ENCODE results near the gene DCPS. TPM values are rescaled to one million over a fixed set of nuclear protein-coding genes. Genes with fewer than 3 reads are reported as not detected.

The DCPS gene
- total and polyA plus RNA-seq, 4 donors, result 10.7 to 26.3 (median 20.4) TPM

DNA sequence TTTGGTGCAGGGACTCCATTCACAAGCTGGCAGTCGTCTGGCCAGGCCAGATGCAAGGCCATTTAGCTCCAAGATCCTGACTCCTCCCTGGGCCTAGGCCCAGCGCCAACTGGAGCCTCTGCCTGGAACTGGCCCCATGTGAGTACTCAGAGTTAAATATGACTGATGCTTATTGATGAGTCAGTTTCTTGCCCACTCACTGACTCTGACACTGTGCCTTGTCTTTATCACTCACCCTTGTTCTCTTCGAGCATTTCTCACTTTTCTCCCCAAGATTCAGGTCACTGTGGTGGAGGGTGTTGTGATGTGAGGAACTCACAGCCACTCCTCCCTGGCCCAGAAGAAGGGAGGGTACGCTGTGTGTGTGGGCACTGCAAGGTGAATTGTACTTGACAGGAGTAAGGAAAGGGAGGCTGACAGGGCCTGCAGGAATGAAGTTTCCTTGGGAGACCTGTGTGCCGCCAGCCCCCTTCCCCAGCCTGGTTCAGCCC, 28.4 kb downstream of the DCPS start:
- H3K9me3 ChIP-seq (ENCODE audit: control insufficient read depth in 4 of 4, insufficient read depth in 3 of 4, low read length in 3 of 4), result no peaks in the 10 kb centered on the region
- H3K4me1 ChIP-seq (ENCODE audit: control insufficient read depth in 5 of 5, insufficient read depth in 5 of 5, low read length in 5 of 5), result peaks cover 0 to 12% (median 5%) of the 10 kb centered on the region in 5 donors
- peaks cover 0 to 13% (median 7%) of the 10 kb centered on the region in 4 donors for H3K36me3 ChIP-seq (ENCODE audit: control insufficient read depth in 4 of 4, insufficient read depth in 4 of 4, low read length in 4 of 4)
- no peaks in the 10 kb centered on the region for H3K27me3 ChIP-seq (ENCODE audit: control insufficient read depth in 3 of 3, insufficient read depth in 3 of 3, low read length in 2 of 3)
- TF ChIP-seq, protein P1, sequence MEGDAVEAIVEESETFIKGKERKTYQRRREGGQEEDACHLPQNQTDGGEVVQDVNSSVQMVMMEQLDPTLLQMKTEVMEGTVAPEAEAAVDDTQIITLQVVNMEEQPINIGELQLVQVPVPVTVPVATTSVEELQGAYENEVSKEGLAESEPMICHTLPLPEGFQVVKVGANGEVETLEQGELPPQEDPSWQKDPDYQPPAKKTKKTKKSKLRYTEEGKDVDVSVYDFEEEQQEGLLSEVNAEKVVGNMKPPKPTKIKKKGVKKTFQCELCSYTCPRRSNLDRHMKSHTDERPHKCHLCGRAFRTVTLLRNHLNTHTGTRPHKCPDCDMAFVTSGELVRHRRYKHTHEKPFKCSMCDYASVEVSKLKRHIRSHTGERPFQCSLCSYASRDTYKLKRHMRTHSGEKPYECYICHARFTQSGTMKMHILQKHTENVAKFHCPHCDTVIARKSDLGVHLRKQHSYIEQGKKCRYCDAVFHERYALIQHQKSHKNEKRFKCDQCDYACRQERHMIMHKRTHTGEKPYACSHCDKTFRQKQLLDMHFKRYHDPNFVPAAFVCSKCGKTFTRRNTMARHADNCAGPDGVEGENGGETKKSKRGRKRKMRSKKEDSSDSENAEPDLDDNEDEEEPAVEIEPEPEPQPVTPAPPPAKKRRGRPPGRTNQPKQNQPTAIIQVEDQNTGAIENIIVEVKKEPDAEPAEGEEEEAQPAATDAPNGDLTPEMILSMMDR (IDR thresholded peaks at IDR 0.05; ENCODE audit: control extremely low read depth, extremely low read depth), result no peak
- H3K4me3 ChIP-seq, result no peak overlapping the region
- H3K27ac ChIP-seq (ENCODE audit: low read depth in 1 of 2, low read length in 1 of 2), result peak overlapping the region in 1 of 2 donors; percentile 23
- DNase-seq, result peak in 1 of 3 donors; percentile 43
- peak; percentile 39 for ATAC-seq (ENCODE audit: insufficient read depth, low FRiP score)
- H3K9ac ChIP-seq (ENCODE audit: insufficient read depth in 1 of 2, low read length in 2 of 2), result no peak overlapping the region
- 74 to 85% methylated on average over 5 of the region's 5 CpGs for WGBS, 2 donors

DNA sequence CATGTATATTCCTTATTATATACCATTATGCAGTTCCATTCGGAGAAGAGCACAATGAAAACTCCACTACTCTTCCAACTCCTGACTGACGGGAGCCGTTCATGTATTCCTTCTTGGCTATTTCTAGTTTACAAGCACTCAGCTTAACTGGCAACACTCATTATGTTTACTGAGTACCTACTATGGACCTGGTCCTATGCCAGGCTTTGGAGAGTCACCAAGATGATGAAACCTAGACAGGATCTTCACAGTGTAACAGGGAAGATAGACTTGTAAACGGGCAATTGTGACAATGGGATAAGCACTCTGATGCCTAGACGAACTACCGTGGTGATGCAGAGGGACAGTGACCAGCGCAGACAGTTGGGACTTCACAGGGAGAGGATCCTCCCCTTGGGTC, 29.3 kb downstream of the DCPS start:
- H3K36me3 ChIP-seq (ENCODE audit: control insufficient read depth in 4 of 4, insufficient read depth in 4 of 4, low read length in 4 of 4), result peaks cover 0 to 13% (median 7%) of the 10 kb centered on the region in 4 donors
- no peak overlapping the region for H3K27ac ChIP-seq (ENCODE audit: low read depth in 1 of 2, low read length in 1 of 2)
- H3K4me3 ChIP-seq, result no peak overlapping the region
- no peaks in the 10 kb centered on the region for H3K9me3 ChIP-seq (ENCODE audit: control insufficient read depth in 4 of 4, insufficient read depth in 3 of 4, low read length in 3 of 4)
- TF ChIP-seq, protein P1 (IDR thresholded peaks at IDR 0.05; ENCODE audit: control extremely low read depth, extremely low read depth), result no peak
- 88% methylated on average over 7 of the region's 7 CpGs for WGBS, 2 donors
- H3K4me1 ChIP-seq (ENCODE audit: control insufficient read depth in 5 of 5, insufficient read depth in 5 of 5, low read length in 5 of 5), result peaks cover 0 to 15% (median 7%) of the 10 kb centered on the region in 5 donors
- DNase-seq, result no peak
- H3K9ac ChIP-seq (ENCODE audit: insufficient read depth in 1 of 2, low read length in 2 of 2), result no peak overlapping the region
- no peaks in the 10 kb centered on the region for H3K27me3 ChIP-seq (ENCODE audit: control insufficient read depth in 3 of 3, insufficient read depth in 3 of 3, low read length in 2 of 3)
- ATAC-seq (ENCODE audit: insufficient read depth, low FRiP score), result no peak

DNA sequence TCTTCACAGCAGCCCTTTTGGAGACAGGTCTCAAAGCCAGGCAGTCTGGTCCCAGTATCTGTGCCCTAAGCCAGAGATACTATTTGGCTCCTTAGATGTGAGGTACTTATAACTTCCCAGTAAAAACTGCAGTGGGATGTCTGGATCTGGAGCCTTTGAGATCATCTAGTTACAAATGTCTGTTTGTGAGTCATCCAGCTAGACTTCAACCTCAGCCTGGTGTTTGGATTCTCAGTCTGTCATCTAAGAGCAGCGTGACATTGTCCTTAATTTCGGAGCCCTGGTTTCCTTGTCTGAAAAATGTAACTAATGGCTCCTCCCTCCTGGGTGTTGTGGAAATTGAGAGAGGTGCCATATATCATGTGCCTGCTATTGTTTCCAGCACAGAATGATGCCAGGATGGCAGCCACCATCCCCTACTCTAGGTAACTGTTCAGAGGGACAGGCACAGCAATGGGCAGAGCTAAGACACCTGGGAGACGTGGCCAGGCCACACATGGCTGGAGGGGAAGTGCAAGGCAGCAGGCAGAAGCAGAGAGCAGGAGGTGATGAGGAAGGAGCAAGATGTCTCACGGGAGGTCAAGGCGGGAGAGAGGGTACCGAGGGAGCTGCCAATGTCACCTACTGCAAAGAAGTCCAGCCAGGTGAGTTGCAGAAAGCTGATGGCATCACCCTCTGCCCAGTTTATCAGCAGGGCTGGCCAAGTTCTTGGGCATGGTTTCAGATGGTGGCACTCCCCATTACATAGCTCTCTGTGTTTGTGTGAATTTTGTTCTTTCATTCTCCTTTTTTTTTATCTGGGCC, 31.0 kb downstream of the DCPS start:
- no peak overlapping the region for H3K4me3 ChIP-seq
- DNase-seq (no peak), ATAC-seq (ENCODE audit: insufficient read depth, low FRiP score) (no peak)
- H3K9me3 ChIP-seq (ENCODE audit: control insufficient read depth in 4 of 4, insufficient read depth in 3 of 4, low read length in 3 of 4), result no peaks in the 10 kb centered on the region
- H3K4me1 ChIP-seq (ENCODE audit: control insufficient read depth in 5 of 5, insufficient read depth in 5 of 5, low read length in 5 of 5), result peaks cover 0 to 22% (median 7%) of the 10 kb centered on the region in 5 donors
- TF ChIP-seq, protein P1 (IDR thresholded peaks at IDR 0.05; ENCODE audit: control extremely low read depth, extremely low read depth), result no peak
- H3K36me3 ChIP-seq (ENCODE audit: control insufficient read depth in 4 of 4, insufficient read depth in 4 of 4, low read length in 4 of 4), result peaks cover 0 to 13% (median 9%) of the 10 kb centered on the region in 4 donors
- no peaks in the 10 kb centered on the region for H3K27me3 ChIP-seq (ENCODE audit: control insufficient read depth in 3 of 3, insufficient read depth in 3 of 3, low read length in 2 of 3)
- no peak overlapping the region for H3K27ac ChIP-seq (ENCODE audit: low read depth in 1 of 2, low read length in 1 of 2)
- H3K9ac ChIP-seq (ENCODE audit: insufficient read depth in 1 of 2, low read length in 2 of 2), result no peak overlapping the region
- 83 to 84% methylated on average over 6 of the region's 6 CpGs for WGBS, 2 donors

All from lung (tissue), 12 donors.